ENCODE results near the gene JARID2.
A peak's percentile ranks its signal among the peaks of the same experiment; 100 is the strongest.

JARID2 gene

GRCh38 chr6:15502446-15503345 lies 256.8 kb downstream of the JARID2 start:
- H3K36me3 ChIP-seq (ENCODE audit: control insufficient read depth in 1 of 2, insufficient read depth in 2 of 2, low read depth in 1 of 2, low read length in 2 of 2), result peaks cover 52 to 81% of the 10 kb centered on the region in 2 experiments
- H2BK12ac ChIP-seq (ENCODE audit: low read length in 2 of 2), result peak overlapping the region in 1 of 2 experiments; percentile 8
- WGBS, result 90% methylated on average over 18 of the region's 20 CpGs
- no peaks in the 10 kb centered on the region for H3K27me3 ChIP-seq (ENCODE audit: control insufficient read depth in 1 of 2, insufficient read depth in 1 of 2, low read length in 2 of 2)
- no peak overlapping the region for H2BK15ac ChIP-seq (ENCODE audit: low read depth, poor library complexity, severe bottlenecking)
- no peak overlapping the region for H3K23ac ChIP-seq (ENCODE audit: low read length in 2 of 2)
- H4K8ac ChIP-seq (ENCODE audit: low read length), result no peak overlapping the region
- no peak overlapping the region for H3K4me2 ChIP-seq (ENCODE audit: low read length, poor library complexity, severe bottlenecking)
- H3K4ac ChIP-seq (ENCODE audit: low read depth in 1 of 2, low read length in 2 of 2), result no peak overlapping the region
- H3K18ac ChIP-seq (ENCODE audit: low read depth in 1 of 2, low read length in 2 of 2), result no peak overlapping the region
- H3K4me3 ChIP-seq (ENCODE audit: insufficient read depth in 1 of 2, low read depth in 1 of 2, low read length in 2 of 2), result no peak overlapping the region
- H2AK5ac ChIP-seq (ENCODE audit: low read length, severe bottlenecking), result no peak overlapping the region
- H3K79me1 ChIP-seq (replicated peaks; ENCODE audit: low read length, poor library complexity, severe bottlenecking), result peaks cover 35% of the 10 kb centered on the region
- H4K91ac ChIP-seq (ENCODE audit: low read length), result peak overlapping the region; percentile 5
- H2AFZ ChIP-seq (ENCODE audit: low read depth, low read length), result no peak overlapping the region
- H3K27ac ChIP-seq (ENCODE audit: low read length, poor library complexity, severe bottlenecking), result no peak overlapping the region
- H3K9me3 ChIP-seq (ENCODE audit: control insufficient read depth, low read length), result no peaks in the 10 kb centered on the region
- no peak for DNase-seq
- H2BK120ac ChIP-seq (ENCODE audit: low read depth, low read length), result no peak overlapping the region
- peaks cover 34% of the 10 kb centered on the region for H3K4me1 ChIP-seq (ENCODE audit: control insufficient read depth, insufficient read depth, low read depth, low read length)
- H2BK5ac ChIP-seq (ENCODE audit: low read depth, low read length, poor library complexity, severe bottlenecking), result no peak overlapping the region
- no peak overlapping the region for H3K9ac ChIP-seq (ENCODE audit: low read length)
- no peak overlapping the region for H3K14ac ChIP-seq (ENCODE audit: low read length in 2 of 2)

- Histone ChIP-seq H2BK15ac (ENCODE audit: low read depth, poor library complexity, severe bottlenecking) (no peak overlapping the region), H3K4ac (ENCODE audit: low read depth in 1 of 2, low read length in 2 of 2) (no peak overlapping the region), H4K8ac (ENCODE audit: low read length) (no peak overlapping the region), H2BK120ac (ENCODE audit: low read depth, low read length) (no peak overlapping the region), H3K4me2 (ENCODE audit: low read length, poor library complexity, severe bottlenecking) (no peak overlapping the region), H3K27me3 (ENCODE audit: control insufficient read depth in 1 of 2, insufficient read depth in 1 of 2, low read length in 2 of 2) (no peaks in the 10 kb centered on the region), H2BK12ac (ENCODE audit: low read length in 2 of 2) (peak overlapping the region in 1 of 2 experiments; percentile 43), H3K4me3 (ENCODE audit: insufficient read depth in 1 of 2, low read depth in 1 of 2, low read length in 2 of 2) (no peak overlapping the region), H2AK5ac (ENCODE audit: low read length, severe bottlenecking) (no peak overlapping the region), H3K9me3 (ENCODE audit: control insufficient read depth, low read length) (no peaks in the 10 kb centered on the region), H4K91ac (ENCODE audit: low read length) (no peak overlapping the region), H3K14ac (ENCODE audit: low read length in 2 of 2) (no peak overlapping the region), H3K23ac (ENCODE audit: low read length in 2 of 2) (no peak overlapping the region), H2AFZ (ENCODE audit: low read depth, low read length) (no peak overlapping the region), H2BK5ac (ENCODE audit: low read depth, low read length, poor library complexity, severe bottlenecking) (no peak overlapping the region), H3K18ac (ENCODE audit: low read depth in 1 of 2, low read length in 2 of 2) (no peak overlapping the region), H3K9ac (ENCODE audit: low read length) (no peak overlapping the region), H3K4me1 (ENCODE audit: control insufficient read depth, insufficient read depth, low read depth, low read length) (peaks cover 35% of the 10 kb centered on the region), H3K36me3 (ENCODE audit: control insufficient read depth in 1 of 2, insufficient read depth in 2 of 2, low read depth in 1 of 2, low read length in 2 of 2) (peaks cover 51 to 80% of the 10 kb centered on the region in 2 experiments), H3K79me1 (replicated peaks; ENCODE audit: low read length, poor library complexity, severe bottlenecking) (peaks cover 36% of the 10 kb centered on the region), H3K27ac (ENCODE audit: low read length, poor library complexity, severe bottlenecking) (no peak overlapping the region)
- WGBS, result 97% methylated on average over 5 of the region's 6 CpGs
- no peak for DNase-seq
Observed at GRCh38 chr6:15503346-15503680, 257.4 kb downstream of the JARID2 start.

GRCh38 chr6:15504040-15504495 lies 258.2 kb downstream of the JARID2 start:
- peak overlapping the region; percentile 61 for H3K9ac ChIP-seq (ENCODE audit: low read length)
- peaks cover 34% of the 10 kb centered on the region for H3K79me1 ChIP-seq (replicated peaks; ENCODE audit: low read length, poor library complexity, severe bottlenecking)
- H3K23ac ChIP-seq (ENCODE audit: low read length in 2 of 2), result no peak overlapping the region
- peaks cover 46 to 80% of the 10 kb centered on the region in 2 experiments for H3K36me3 ChIP-seq (ENCODE audit: control insufficient read depth in 1 of 2, insufficient read depth in 2 of 2, low read depth in 1 of 2, low read length in 2 of 2)
- no peak overlapping the region for H4K8ac ChIP-seq (ENCODE audit: low read length)
- H3K4me1 ChIP-seq (ENCODE audit: control insufficient read depth, insufficient read depth, low read depth, low read length), result peaks cover 36% of the 10 kb centered on the region
- peak overlapping the region; percentile 11 to 75 for H3K4ac ChIP-seq (ENCODE audit: low read depth in 1 of 2, low read length in 2 of 2)
- peak overlapping the region in 1 of 2 experiments; percentile 55 for H3K14ac ChIP-seq (ENCODE audit: low read length in 2 of 2)
- no peak for DNase-seq
- H3K4me2 ChIP-seq (ENCODE audit: low read length, poor library complexity, severe bottlenecking), result peak overlapping the region; percentile 73
- no peak overlapping the region for H2BK5ac ChIP-seq (ENCODE audit: low read depth, low read length, poor library complexity, severe bottlenecking)
- H2AFZ ChIP-seq (ENCODE audit: low read depth, low read length), result no peak overlapping the region
- H3K18ac ChIP-seq (ENCODE audit: low read depth in 1 of 2, low read length in 2 of 2), result peak overlapping the region; percentile 34 to 86
- peak overlapping the region; percentile 8 for H2AK5ac ChIP-seq (ENCODE audit: low read length, severe bottlenecking)
- no peaks in the 10 kb centered on the region for H3K9me3 ChIP-seq (ENCODE audit: control insufficient read depth, low read length)
- no peak overlapping the region for H2BK120ac ChIP-seq (ENCODE audit: low read depth, low read length)
- H3K4me3 ChIP-seq (ENCODE audit: insufficient read depth in 1 of 2, low read depth in 1 of 2, low read length in 2 of 2), result peak overlapping the region in 1 of 2 experiments; percentile 58
- peak overlapping the region; percentile 28 for H4K91ac ChIP-seq (ENCODE audit: low read length)
- peak overlapping the region; percentile 14 to 91 for H2BK12ac ChIP-seq (ENCODE audit: low read length in 2 of 2)
- H3K27me3 ChIP-seq (ENCODE audit: control insufficient read depth in 1 of 2, insufficient read depth in 1 of 2, low read length in 2 of 2), result no peaks in the 10 kb centered on the region
- H3K27ac ChIP-seq (ENCODE audit: low read length, poor library complexity, severe bottlenecking), result peak overlapping the region; percentile 70
- no peak overlapping the region for H2BK15ac ChIP-seq (ENCODE audit: low read depth, poor library complexity, severe bottlenecking)
- 95% methylated on average over 12 of the region's 12 CpGs for WGBS

- Histone ChIP-seq H3K4ac (ENCODE audit: low read depth in 1 of 2, low read length in 2 of 2) (no peak overlapping the region), H3K4me2 (ENCODE audit: low read length, poor library complexity, severe bottlenecking) (peak overlapping the region; percentile 73), H3K79me1 (replicated peaks; ENCODE audit: low read length, poor library complexity, severe bottlenecking) (peaks cover 29% of the 10 kb centered on the region), H3K36me3 (ENCODE audit: control insufficient read depth in 1 of 2, insufficient read depth in 2 of 2, low read depth in 1 of 2, low read length in 2 of 2) (peaks cover 46 to 82% of the 10 kb centered on the region in 2 experiments), H3K9ac (ENCODE audit: low read length) (peak overlapping the region; percentile 69), H3K4me1 (ENCODE audit: control insufficient read depth, insufficient read depth, low read depth, low read length) (peaks cover 38% of the 10 kb centered on the region), H4K8ac (ENCODE audit: low read length) (peak overlapping the region; percentile 48), H2BK15ac (ENCODE audit: low read depth, poor library complexity, severe bottlenecking) (no peak overlapping the region), H3K4me3 (ENCODE audit: insufficient read depth in 1 of 2, low read depth in 1 of 2, low read length in 2 of 2) (peak overlapping the region; percentile 23 to 58), H3K18ac (ENCODE audit: low read depth in 1 of 2, low read length in 2 of 2) (peak overlapping the region; percentile 45 to 86), H3K27me3 (ENCODE audit: control insufficient read depth in 1 of 2, insufficient read depth in 1 of 2, low read length in 2 of 2) (no peaks in the 10 kb centered on the region), H4K91ac (ENCODE audit: low read length) (peak overlapping the region; percentile 54), H2BK120ac (ENCODE audit: low read depth, low read length) (peak overlapping the region; percentile 75), H3K23ac (ENCODE audit: low read length in 2 of 2) (no peak overlapping the region), H3K9me3 (ENCODE audit: control insufficient read depth, low read length) (no peaks in the 10 kb centered on the region), H3K14ac (ENCODE audit: low read length in 2 of 2) (peak overlapping the region in 1 of 2 experiments; percentile 30), H2AK5ac (ENCODE audit: low read length, severe bottlenecking) (no peak overlapping the region), H2AFZ (ENCODE audit: low read depth, low read length) (no peak overlapping the region), H3K27ac (ENCODE audit: low read length, poor library complexity, severe bottlenecking) (peak overlapping the region; percentile 70), H2BK12ac (ENCODE audit: low read length in 2 of 2) (peak overlapping the region in 1 of 2 experiments; percentile 95), H2BK5ac (ENCODE audit: low read depth, low read length, poor library complexity, severe bottlenecking) (no peak overlapping the region)
- DNase-seq, result peak; percentile 99
- WGBS, result 38% methylated on average over 21 of the region's 26 CpGs
Observed at GRCh38 chr6:15504581-15505350, 258.9 kb downstream of the JARID2 start.

Data from mesenchymal stem cell (in vitro differentiated cells and primary cell).